Left kidney (tissue), 8 donors: ENCODE results near the gene CTAG1B. TPM values are rescaled to one million over a fixed set of nuclear protein-coding genes. Genes with fewer than 3 reads are reported as not detected.
"Not testable (repeated sequence)": the region's sequence is repeated elsewhere in the genome, so short reads cannot be mapped to it uniquely, and the experiment has no call there.

Source experiments
- DNase-seq: peaks from one replicate; pipeline ENCODE4 v3.0.0-alpha.2; 2013
- long read RNA-seq, 8 donors: transcript quantifications; one replicate each; lab custom pipeline, GENCODE V29; 2026
- polyA plus RNA-seq: library from polyadenylated mRNA; unstranded; fragments of 120-200 nt; gene quantifications from one replicate; pipeline ENCODE4 v1.2.1, GENCODE V29; 2013; ENCODE audit not compliant: insufficient read length

Gene CTAG1B
- not detected for polyA plus RNA-seq
- long read RNA-seq, donor 1, result 0 reads
- long read RNA-seq, donor 2, result 0 reads
- long read RNA-seq, donor 3, result 0 reads
- long read RNA-seq, donor 4, result 0 reads
- long read RNA-seq, donor 5, result 0 reads
- long read RNA-seq, donor 6, result 0 reads
- long read RNA-seq, donor 7, result 0 reads
- long read RNA-seq, donor 8, result 0 reads

- not testable (repeated sequence) for DNase-seq
Observed at GRCh38 chrX:154619182-154619581, at the start of gene CTAG1B. CTAG1B (minus strand) TSS chrX:154619282; CDS start chrX:154619218, 64 bp downstream.

GRCh38 chrX:154661899-154662298 lies 42.8 kb upstream of the CTAG1B start:
- DNase-seq, result no peak

GRCh38 chrX:154661170-154661569 lies 42.1 kb upstream of the CTAG1B start:
- DNase-seq, result no peak

GRCh38 chrX:154660541-154660940 lies 41.5 kb upstream of the CTAG1B start:
- DNase-seq, result peak; percentile 3

GRCh38 chrX:154658957-154659356 lies 39.9 kb upstream of the CTAG1B start:
- no peak for DNase-seq

GRCh38 chrX:154658187-154658586 lies 39.1 kb upstream of the CTAG1B start:
- no peak for DNase-seq

DNA sequence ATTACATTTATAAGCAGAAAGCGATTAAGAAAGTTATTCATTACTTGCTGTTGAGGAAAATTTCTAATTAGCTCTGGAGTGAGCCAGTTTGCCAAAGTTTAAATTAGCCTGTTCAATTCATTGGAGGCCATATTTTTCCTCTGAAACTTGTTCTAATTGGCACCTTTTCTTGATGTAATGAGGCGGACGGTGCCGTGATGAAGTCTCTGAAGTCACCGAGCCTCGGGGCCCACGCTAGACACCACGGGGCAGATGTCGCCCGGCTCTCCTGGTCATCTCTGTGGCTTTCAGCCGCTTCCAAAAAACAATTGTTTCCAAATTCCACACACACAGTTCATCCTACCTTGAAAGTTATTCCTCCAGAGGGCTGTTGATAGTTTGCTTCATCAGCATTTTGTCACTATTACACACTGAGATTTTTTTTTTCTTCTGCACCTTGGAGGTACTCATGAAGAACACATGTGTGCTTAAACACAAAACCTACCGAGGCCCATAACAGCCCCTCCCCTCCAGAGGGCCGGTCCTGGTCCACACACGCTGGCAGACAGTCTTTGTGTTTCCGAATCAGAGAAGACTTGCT lies 38.2 kb upstream of the CTAG1B start:
- DNase-seq, result no peak

DNA sequence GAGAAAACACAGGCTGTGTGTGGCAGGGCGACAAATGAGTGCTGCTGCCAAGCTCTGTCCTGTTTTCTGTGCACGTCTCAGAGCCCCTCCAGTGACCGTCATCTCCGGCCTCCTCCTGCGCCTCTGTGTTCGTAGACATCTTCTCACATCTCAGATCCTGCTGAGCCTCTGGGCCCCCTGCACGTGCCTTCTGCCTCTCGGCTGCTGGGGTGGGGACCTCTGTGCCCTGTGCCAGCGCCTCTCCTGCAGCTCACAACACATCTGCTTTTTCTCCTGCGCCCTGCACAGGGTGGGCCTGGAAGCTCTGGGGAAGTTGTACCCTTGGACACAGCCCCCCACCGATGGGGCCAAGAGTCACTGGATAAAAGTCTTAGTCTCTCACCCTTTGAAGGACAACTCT lies 36.7 kb upstream of the CTAG1B start:
- no peak for DNase-seq

GRCh38 chrX:154655346-154655745 lies 36.3 kb upstream of the CTAG1B start:
- DNase-seq, result no peak

DNA sequence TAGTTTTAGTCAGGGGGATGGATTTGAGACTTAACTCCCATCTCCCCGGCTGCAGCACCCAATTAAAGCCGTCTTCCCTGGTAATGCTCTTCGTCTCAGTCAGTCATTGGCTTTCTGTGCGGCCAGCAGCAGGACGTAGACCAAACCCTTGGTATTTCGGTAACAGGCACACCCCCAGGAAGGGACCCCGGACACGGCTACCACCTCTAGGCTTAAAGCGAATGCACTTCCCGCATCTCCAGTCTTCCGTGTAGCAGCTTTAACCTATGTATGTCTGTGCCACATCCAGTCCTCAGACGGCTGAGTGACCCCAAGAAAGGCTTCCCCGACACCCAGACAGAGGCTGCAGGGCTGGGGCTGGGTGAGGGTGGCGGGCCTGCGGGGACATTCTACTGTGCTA lies 35.8 kb upstream of the CTAG1B start:
- DNase-seq, result no peak

DNA sequence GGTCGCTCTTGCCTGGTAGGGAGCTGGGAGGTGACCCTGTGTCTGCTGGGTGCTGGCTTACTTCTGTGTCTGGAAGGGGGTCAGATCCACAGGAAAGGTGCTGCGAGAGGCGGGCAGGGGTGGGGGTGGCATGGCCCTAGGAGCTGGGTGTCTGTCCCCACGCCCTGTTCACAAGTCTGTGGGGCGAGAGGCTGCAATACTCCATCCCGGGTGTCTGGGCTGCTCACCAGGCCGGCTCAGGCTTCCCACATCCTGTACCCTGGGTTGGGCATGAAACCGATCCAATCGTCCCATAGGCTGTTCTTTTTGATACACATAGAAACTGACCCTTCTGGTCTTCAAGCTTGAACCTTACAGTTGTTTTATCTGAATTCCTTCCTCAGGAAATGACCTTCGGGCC lies 35.3 kb upstream of the CTAG1B start:
- DNase-seq, result no peak

DNA sequence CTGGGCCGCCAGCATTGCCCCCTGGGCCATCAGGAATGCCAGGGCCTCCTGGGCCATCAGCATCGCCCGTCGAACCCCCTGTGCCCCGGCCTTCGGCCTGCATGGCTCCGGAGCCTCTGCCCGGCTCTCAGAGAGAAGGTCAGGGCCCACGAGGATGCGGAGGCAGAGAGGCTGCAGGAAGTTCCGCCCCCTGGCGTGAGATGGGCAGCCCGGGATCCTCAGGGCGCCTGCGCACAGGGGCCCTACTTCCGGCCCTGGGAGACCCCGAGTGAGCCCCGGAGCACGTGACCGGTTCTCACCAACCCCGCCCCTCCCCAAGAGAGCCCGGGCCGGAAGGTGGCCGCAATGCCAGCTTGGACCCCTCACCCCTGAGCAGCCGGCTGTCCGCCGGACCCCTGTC lies 34.3 kb upstream of the CTAG1B start, which contains the start of gene CTAG2:
Gene CTAG2 (minus strand): TSS at position 167 of the 400 bp plus-strand sequence. CDS start 64 bp downstream, at position 103.
- not testable (repeated sequence) for DNase-seq

DNA sequence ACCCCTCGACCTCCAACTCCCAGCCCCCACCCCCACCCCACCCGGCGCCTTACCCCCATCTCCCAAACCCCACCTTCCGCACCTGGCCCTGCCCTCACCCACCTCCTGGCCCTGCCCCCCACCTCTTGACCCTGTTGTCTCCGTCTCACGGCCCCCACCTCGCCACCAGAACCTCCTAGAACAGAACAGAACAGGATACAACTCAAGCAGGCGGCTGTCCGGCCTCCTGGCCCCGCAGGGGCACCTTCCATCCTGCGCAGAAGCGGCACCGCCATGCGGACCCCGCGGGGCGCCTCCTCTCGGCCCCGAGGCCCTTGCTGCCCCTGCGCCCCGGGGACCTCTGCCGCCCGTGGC lies 33.9 kb upstream of the CTAG1B start:
- DNase-seq, result no peak

GRCh38 chrX:154652311-154653047 lies 33.4 kb upstream of the CTAG1B start:
- DNase-seq, result no peak

GRCh38 chrX:154650221-154650510 lies 31.1 kb upstream of the CTAG1B start:
- DNase-seq, result no peak

GRCh38 chrX:154649503-154650220 lies 30.6 kb upstream of the CTAG1B start:
- no peak for DNase-seq

GRCh38 chrX:154648931-154649330 lies 29.8 kb upstream of the CTAG1B start:
- DNase-seq, result no peak

DNA sequence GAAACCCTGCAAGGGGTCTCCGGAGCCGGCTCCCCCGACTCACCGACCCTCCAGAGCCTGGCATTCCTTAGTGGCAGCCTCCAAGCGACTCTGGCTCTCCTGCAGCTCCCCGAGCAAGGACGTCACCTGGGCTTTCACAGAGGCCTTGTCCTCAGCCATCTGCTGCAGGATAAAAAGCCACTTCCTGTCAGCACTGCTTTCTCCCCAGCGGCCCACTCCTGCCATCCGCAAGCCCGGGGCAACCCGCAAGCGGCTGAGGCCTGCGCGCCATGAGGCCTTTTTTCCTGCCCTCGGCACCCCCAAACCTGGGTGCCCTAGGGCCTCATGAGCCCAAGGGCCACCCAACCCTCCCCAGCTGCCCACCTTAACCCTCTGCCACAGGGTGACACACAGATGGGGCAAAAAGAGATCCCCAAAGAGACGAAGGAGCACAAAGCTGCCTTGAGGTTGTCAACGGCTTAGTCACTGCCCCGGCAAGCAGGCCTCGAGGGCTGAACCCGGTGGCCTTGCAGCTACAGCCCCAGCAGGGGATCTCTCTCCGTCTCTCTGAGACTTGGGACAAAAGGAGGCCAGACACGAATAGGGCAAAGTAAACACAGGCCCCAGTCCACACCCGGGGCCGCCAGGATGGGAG lies 26.8 kb upstream of the CTAG1B start:
- not testable (repeated sequence) for DNase-seq

DNA sequence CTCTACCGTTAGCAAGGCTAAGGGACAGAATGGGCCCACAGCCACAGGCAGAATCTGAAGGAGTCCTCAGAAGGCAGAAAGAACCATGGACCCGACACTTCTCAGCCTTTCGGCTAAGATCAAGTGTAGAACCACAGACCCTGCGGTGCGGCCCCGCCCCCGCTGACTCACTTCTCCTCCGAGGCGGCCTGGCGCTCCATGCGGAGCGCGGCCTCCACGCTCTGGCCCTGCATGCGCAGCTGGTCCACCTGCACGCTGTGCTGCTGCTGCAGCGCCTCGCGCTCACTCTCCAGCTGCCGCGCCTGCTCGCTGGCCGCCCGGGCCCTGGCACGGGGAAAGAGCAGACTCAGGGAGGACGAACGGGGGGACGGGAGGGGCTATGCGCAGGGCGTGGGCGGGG lies 24.6 kb upstream of the CTAG1B start:
- DNase-seq, result not testable (repeated sequence)

- DNase-seq, result not testable (repeated sequence)
Observed at GRCh38 chrX:154641740-154642139, 22.7 kb upstream of the CTAG1B start.

- DNase-seq, result not testable (repeated sequence)
Observed at GRCh38 chrX:154633661-154634060, 14.6 kb upstream of the CTAG1B start.

DNA sequence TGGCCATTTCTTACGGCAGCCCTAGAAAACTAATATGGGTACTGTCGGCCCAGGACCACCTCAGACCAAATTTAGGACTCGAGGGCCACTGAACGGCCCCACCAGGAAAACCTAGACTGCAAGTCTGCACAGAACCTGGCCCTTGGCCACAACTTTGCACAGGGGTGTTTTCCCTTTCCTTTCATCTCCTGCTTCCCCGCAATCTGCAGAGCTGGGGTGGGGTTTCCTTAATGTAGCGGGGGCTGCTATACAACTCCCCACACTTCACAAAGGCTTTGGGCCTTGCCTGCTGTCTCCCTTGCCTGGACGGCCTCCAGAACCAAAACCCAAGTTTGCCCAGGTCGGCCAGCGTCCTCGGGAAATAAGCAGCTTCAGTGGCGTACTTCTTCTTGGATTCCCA lies 11.9 kb upstream of the CTAG1B start:
- not testable (repeated sequence) for DNase-seq

DNA sequence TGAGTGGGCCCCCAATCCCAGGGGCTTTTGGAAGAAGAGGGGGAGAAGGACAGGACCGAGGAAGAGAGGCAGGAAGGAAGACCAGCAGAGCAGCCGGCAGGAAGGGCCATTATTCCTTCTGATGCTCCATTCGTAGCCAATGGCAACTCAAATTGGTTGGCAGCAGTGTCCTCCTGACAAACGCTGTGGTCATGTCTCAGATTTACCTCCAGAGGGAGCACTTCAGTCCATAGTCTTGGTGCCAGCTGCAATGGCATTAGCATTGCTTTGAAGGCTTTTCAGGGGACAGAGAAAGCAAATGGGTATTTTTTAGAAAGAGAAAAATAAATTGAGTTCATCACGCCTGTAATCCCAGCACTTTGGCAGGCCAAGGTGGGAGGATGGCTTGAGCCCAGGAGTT lies 9.9 kb upstream of the CTAG1B start:
- not testable (repeated sequence) for DNase-seq
